Measurements from ENCODE around the gene RGS7.

The RGS7 gene

DNA sequence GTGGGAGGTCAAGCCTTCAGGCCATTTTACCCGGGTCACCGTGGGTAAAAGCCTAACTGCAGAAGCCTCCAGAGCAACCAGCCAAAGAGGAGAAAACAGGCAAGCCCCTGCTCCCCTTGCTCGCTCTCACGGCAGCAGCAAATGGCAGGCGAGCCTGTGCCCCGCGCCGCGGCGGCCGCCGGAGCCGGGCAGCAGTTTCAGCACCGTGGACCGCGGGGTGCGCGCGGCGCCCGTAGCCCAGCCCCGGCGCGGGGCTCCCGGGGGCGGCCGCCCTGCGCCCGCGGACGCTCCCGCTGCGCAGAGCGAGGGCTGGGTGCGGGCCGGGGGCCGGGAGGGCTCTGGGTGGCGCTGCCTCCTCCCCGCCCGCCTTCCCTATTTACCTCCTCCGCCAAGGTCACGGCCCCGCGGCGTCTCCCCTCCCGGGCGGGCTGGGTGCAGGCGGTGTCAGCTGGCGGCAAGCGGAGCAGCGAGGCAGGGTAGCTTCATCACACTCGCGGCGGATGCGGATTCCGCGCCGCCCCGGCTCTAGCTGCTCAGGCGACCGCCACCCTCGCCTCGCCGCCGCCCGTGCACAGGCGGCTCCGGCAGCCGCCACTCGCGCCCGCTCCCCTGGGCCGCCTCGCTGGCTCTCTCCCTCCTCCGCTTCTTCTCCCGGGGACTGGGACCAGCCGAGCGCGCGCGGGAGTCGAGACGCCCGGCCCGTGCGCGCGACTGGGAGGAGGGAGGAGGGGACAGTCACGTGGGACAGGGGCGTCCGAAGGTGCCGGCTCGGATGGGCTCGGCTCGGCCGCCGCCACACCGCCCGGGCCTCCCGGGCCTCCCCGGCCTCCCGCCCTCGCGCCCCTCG is at the start of gene RGS7:
Gene RGS7, minus strand, starts transcription at position 687 of the 847 bp plus-strand sequence.
- in situ Hi-C loops (cut with MboI; ENCODE audit: low sequenced_read_pairs): no loop called here

DNA sequence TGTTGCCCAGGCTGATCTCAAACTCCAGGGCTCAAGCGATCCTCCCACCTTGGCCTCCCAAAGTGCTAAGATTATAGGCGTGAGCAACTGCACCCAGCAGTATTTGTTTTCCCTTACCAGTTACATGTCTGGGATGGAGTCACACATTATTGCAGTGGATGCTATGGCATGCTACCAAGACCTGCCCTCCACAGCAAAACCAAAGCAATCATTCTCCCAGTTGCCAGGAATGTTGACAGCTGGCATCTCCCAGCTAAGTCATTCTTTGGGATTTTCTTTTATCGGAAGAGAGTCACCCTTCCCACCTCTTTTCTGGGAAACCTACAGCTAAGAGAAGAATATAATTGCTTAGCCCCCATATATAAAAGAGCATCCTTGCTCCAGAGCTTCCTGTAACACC is 49.4 kb upstream of the RGS7 start:
- in situ Hi-C loops (cut with MboI; ENCODE audit: low sequenced_read_pairs): no loop called here

GRCh38 chr1:241401156-241401555 is 44.2 kb upstream of the RGS7 start:
- in situ Hi-C loops (cut with MboI; ENCODE audit: low sequenced_read_pairs): no loop called here

DNA sequence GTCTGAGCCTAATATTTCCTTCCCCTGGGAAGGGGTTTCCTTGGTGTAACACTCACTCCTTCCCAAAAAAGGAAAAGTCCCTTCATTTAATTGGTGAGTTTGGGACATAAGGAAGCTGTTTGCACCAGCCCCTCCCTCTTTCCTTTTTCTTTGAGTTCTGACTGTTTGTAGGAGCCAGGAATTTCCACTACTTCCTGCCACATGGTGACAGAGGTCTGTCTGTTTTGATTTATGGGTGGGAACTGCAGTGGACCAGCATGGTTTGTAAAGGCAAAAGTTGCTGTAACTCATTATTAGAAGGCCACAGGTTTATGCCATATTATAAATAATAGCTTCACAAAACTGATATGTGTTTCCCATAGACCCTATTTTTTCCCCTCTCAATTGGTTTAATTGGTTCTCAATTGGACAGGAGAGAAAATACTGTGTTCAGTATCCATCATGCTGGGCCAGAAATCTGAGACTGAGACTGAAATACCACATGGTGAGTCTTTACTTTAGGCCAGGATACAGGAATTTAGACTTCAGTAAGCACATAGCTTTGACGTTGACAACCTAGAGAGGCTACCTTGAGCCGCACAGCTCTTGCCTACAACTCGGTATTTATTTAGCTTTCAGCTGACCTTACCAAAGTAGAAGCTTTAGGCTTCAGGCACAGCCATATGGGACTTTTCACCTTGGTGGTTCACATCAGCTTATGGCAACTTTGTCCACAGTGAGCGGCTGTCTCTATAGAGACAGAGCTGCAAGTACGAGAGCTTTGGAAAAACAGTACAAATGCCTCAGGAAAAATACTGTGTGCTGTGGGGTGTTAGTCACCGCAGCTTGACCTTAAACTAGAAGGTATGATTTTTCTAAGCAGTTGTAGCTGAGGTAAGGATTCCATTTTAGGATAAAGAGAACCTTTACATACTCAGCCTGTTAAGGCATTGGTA is 40.0 kb upstream of the RGS7 start:
- in situ Hi-C loops (cut with MboI; ENCODE audit: low sequenced_read_pairs): no loop called here

DNA sequence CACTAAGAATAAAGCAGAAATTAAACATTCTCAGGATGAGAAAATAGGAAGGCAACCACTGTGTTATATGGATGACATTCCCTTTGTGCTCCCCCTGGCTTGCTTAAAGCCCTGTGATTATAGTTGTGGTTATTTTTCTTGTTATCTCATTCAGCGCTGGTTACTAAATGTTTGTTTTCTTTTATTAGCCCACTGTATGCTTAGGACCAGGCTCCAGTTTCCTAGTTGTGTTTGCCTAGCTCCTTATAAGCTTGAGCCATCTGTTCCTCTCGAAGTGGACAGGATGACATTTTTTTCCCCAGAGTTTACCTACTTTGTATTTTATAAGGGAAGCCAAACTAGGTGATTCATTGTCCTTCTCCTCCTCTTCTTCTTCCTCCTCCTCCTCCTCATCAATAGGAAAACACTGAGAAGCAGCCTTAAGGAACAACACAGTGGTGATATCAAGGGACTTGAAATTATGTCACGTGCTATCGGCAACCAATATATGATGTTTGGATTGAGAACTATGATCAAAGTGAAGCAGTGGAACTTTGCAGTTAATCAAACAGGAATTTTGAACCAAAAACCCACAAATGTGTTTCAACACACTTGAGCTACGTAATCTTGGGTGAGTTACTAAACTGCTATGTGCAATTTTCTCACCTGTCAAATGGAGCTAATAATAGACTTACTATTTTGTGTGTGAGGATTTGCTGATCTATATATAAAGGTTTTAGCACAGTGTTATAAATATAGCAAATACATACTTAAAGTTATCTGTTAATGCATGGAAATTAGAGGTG is 35.1 kb upstream of the RGS7 start:
- in situ Hi-C loops (cut with MboI; ENCODE audit: low sequenced_read_pairs): no loop called here

- in situ Hi-C loops (cut with MboI; ENCODE audit: low sequenced_read_pairs): no loop called here
These were observed 33.5 kb upstream of the RGS7 start for GRCh38 chr1:241390526-241390925.

GRCh38 chr1:241389400-241389799 is 32.4 kb upstream of the RGS7 start:
- in situ Hi-C loops (cut with MboI; ENCODE audit: low sequenced_read_pairs): no loop called here

DNA sequence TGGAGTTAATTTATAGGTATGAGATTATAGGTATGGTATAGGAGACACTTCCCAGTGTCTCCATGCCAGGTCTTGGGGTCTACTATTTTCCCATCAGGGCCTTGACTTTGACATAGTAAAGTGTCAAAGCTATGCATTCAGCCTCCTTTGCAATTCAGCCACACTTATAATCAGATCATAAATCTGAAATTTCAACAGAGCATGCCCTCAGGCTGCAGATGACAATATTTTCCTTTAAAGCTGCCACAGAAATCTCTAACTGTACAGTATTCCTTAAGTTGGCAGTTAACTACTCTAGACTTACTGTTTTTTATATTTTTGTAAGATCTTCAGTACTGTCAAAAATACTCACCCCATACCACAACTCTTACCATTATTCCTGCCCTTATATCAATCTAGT is 30.2 kb upstream of the RGS7 start:
- in situ Hi-C loops (cut with MboI; ENCODE audit: low sequenced_read_pairs): no loop called here

DNA sequence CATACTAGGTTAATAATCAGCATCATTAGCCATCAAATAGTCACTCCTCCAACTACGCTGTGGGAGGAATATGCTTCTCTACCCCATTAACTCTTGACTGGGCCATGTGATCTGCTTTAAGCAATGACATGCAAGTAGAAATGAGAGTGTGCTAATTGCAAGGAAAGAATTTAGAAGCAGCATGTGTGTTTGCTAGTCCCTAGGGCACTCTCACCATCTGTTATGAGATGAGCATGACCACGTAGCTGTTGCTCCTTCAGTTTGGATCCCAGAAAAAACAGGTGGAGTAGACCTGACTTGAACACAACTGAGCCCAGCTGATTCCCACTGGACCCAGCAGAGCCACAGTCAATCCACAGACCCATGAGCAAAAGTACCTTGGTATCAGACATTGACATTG is 19.7 kb upstream of the RGS7 start:
- in situ Hi-C loops (cut with MboI; ENCODE audit: low sequenced_read_pairs): no loop called here

- in situ Hi-C loops (cut with MboI; ENCODE audit: low sequenced_read_pairs): no loop called here
These were observed 18.9 kb upstream of the RGS7 start for GRCh38 chr1:241375886-241376285.

- in situ Hi-C loops (cut with MboI; ENCODE audit: low sequenced_read_pairs): no loop called here
These were observed 9.2 kb upstream of the RGS7 start for GRCh38 chr1:241366196-241366595.

- in situ Hi-C loops (cut with MboI; ENCODE audit: low sequenced_read_pairs): no loop called here
These were observed 5.3 kb upstream of the RGS7 start for GRCh38 chr1:241362350-241362749.

GRCh38 chr1:241357366-241358340 is 648 bp upstream of the RGS7 start:
- in situ Hi-C loops (cut with MboI; ENCODE audit: low sequenced_read_pairs): no loop called here

- in situ Hi-C loops (cut with MboI; ENCODE audit: low sequenced_read_pairs): no loop called here
These were observed 852 bp downstream of the RGS7 start for GRCh38 chr1:241356187-241356518.

GRCh38 chr1:241355311-241356010 is 1.5 kb downstream of the RGS7 start:
- in situ Hi-C loops (cut with MboI; ENCODE audit: low sequenced_read_pairs): no loop called here

GRCh38 chr1:241352401-241352800 is 4.6 kb downstream of the RGS7 start:
- in situ Hi-C loops (cut with MboI; ENCODE audit: low sequenced_read_pairs): no loop called here

- in situ Hi-C loops (cut with MboI; ENCODE audit: low sequenced_read_pairs): no loop called here
These were observed 5.2 kb downstream of the RGS7 start for GRCh38 chr1:241351841-241352240.

DNA sequence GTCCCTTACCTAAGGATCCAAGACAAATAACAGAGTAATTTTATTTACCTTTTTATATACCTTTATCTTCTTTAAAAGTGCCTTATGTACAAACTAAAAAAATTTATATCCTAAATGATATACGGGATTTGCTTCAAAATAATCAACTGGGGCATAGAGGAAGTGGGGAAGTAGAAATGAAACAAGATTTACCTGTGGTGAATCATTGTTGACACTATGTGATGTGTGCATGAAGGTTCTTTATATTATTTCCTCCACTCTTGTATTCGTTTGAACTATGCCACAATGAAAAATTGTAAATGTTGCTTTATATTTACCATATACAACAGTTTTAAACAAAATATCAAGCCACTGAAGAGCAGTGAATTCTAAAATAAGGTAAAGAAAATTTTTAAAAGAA is 13.0 kb downstream of the RGS7 start:
- in situ Hi-C loops (cut with MboI; ENCODE audit: low sequenced_read_pairs): no loop called here

GRCh38 chr1:241336335-241336734 is 20.7 kb downstream of the RGS7 start:
- in situ Hi-C loops (cut with MboI; ENCODE audit: low sequenced_read_pairs): no loop called here
